Measurements from ENCODE around the gene PLEK. TPM values are rescaled to one million over a fixed set of nuclear protein-coding genes. Genes with fewer than 3 reads are reported as not detected.

The PLEK gene
- total and polyA plus RNA-seq, 9 of the 15 experiments (the other 6 are each of a cell fraction or from before 2014, with no cell fraction given): 0.14 to 1.2 (median 0.36) TPM

DNA sequence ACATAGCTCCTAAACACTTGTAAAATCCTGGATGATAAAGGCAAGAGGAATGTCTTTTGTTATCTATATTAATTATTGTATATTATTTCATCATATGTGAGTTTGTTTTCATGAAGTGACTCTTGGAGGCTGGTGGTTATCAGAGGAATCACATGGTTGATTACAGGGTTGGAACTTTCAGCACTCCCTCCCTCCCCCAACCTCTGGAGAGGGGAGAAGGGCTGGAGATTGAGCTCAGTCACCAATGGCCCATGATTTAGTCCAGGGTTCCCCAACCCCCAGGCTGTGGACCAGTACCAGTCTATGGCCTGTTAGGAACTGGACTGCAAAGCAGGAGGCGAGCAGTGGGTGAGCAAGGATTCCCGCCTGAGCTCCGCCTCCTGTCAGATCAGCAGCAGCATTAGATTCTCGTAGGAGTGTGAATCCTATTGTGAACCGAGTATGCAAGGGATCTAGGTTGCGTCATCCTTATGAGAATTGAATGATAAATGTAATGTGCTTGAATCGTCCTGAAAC is 64.3 kb downstream of the PLEK start (continued):
- TF ChIP-seq KDM2B (CRISPR knock-in tag; IDR thresholded peaks at IDR 0.05): no peak
- peak; percentile 32; the same call in 1 of the 2 replicates for TF ChIP-seq DPF2 (IDR thresholded peaks at IDR 0.05)
- no peak for TF ChIP-seq GABPA (tag; conservative IDR thresholded peaks at IDR 0.05; ENCODE audit: low read depth)
- TF ChIP-seq, protein P1, sequence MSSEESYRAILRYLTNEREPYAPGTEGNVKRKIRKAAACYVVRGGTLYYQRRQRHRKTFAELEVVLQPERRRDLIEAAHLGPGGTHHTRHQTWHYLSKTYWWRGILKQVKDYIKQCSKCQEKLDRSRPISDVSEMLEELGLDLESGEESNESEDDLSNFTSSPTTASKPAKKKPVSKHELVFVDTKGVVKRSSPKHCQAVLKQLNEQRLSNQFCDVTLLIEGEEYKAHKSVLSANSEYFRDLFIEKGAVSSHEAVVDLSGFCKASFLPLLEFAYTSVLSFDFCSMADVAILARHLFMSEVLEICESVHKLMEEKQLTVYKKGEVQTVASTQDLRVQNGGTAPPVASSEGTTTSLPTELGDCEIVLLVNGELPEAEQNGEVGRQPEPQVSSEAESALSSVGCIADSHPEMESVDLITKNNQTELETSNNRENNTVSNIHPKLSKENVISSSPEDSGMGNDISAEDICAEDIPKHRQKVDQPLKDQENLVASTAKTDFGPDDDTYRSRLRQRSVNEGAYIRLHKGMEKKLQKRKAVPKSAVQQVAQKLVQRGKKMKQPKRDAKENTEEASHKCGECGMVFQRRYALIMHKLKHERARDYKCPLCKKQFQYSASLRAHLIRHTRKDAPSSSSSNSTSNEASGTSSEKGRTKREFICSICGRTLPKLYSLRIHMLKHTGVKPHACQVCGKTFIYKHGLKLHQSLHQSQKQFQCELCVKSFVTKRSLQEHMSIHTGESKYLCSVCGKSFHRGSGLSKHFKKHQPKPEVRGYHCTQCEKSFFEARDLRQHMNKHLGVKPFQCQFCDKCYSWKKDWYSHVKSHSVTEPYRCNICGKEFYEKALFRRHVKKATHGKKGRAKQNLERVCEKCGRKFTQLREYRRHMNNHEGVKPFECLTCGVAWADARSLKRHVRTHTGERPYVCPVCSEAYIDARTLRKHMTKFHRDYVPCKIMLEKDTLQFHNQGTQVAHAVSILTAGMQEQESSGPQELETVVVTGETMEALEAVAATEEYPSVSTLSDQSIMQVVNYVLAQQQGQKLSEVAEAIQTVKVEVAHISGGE (CRISPR knock-in tag; IDR thresholded peaks at IDR 0.05): no peak
- TF ChIP-seq POLR2H (tag; IDR thresholded peaks at IDR 0.05; ENCODE audit: low read depth): 0 out of 2 replicates have a peak, but pooled peaks have one; percentile 16
- TF ChIP-seq CEBPZ (IDR thresholded peaks at IDR 0.05; ENCODE audit: borderline replicate concordance, low read depth, low read length): no peak
- TF ChIP-seq TEAD4 (IDR thresholded peaks at IDR 0.05; ENCODE audit: low read length): peak; percentile 50; the same call in 1 of the 2 replicates
- no peak for TF ChIP-seq TEAD4 (CRISPR knock-in tag; IDR thresholded peaks at IDR 0.05; ENCODE audit: borderline replicate concordance)
- TF ChIP-seq CEBPG (CRISPR knock-in tag; IDR thresholded peaks at IDR 0.05): peak; percentile 65
- TF ChIP-seq CEBPG (tag; conservative IDR thresholded peaks at IDR 0.05 in 1 of 2, IDR thresholded peaks at IDR 0.05 in 1 of 2): peak; percentile 90 to 95
- TF ChIP-seq VEZF1 (CRISPR knock-in tag; IDR thresholded peaks at IDR 0.05): peak; percentile 51; the same call in 1 of the 2 replicates
- no peak for TF ChIP-seq YY1 (IDR thresholded peaks at IDR 0.05; ENCODE audit: borderline replicate concordance in 1 of 3, control insufficient read depth in 1 of 3, extremely low read depth in 1 of 3, insufficient read depth in 3 of 3, insufficient read length in 1 of 3, insufficient replicate concordance in 2 of 3, low read depth in 1 of 3, low read length in 2 of 3)
- no peak for TF ChIP-seq FOXK2 (conservative IDR thresholded peaks at IDR 0.05 in 1 of 2, IDR thresholded peaks at IDR 0.05 in 1 of 2; ENCODE audit: low read depth in 2 of 2)
- TF ChIP-seq, protein P2, sequence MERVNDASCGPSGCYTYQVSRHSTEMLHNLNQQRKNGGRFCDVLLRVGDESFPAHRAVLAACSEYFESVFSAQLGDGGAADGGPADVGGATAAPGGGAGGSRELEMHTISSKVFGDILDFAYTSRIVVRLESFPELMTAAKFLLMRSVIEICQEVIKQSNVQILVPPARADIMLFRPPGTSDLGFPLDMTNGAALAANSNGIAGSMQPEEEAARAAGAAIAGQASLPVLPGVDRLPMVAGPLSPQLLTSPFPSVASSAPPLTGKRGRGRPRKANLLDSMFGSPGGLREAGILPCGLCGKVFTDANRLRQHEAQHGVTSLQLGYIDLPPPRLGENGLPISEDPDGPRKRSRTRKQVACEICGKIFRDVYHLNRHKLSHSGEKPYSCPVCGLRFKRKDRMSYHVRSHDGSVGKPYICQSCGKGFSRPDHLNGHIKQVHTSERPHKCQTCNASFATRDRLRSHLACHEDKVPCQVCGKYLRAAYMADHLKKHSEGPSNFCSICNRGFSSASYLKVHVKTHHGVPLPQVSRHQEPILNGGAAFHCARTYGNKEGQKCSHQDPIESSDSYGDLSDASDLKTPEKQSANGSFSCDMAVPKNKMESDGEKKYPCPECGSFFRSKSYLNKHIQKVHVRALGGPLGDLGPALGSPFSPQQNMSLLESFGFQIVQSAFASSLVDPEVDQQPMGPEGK (CRISPR knock-in tag; IDR thresholded peaks at IDR 0.05; ENCODE audit: borderline replicate concordance): peak; percentile 46; the same call in 1 of the 2 replicates
- TF ChIP-seq SUPT5H (IDR thresholded peaks at IDR 0.05): no peak
- TF ChIP-seq ZNF134 (CRISPR knock-in tag; conservative IDR thresholded peaks at IDR 0.05): 0 out of 2 replicates have a peak, but pooled peaks have one; percentile 32
